ENCODE results near the gene STRA8. TPM values are rescaled to one million over a fixed set of nuclear protein-coding genes. Genes with fewer than 3 reads are reported as not detected.

The STRA8 gene
- total RNA-seq, 1 donor from 2014 or later, result not detected

GRCh38 chr7:135247746-135248471 is 14.3 kb downstream of the STRA8 start:
- peak; percentile 58 for DNase-seq (ENCODE audit: extremely low spot score, unreplicated experiment)
- Mint-ChIP-seq H3K36me3 (no peaks in the 10 kb centered on the region), H3K27me3 (peaks cover 6% of the 10 kb centered on the region), H3K9me3 (peaks cover 4% of the 10 kb centered on the region), H3K4me1 (ENCODE audit: unreplicated experiment) (peaks cover 3% of the 10 kb centered on the region), H3K27ac (no peak overlapping the region), H3K4me3 (no peak overlapping the region)
- no peak for TF ChIP-seq CTCF (conservative IDR thresholded peaks at IDR 0.05)

DNA sequence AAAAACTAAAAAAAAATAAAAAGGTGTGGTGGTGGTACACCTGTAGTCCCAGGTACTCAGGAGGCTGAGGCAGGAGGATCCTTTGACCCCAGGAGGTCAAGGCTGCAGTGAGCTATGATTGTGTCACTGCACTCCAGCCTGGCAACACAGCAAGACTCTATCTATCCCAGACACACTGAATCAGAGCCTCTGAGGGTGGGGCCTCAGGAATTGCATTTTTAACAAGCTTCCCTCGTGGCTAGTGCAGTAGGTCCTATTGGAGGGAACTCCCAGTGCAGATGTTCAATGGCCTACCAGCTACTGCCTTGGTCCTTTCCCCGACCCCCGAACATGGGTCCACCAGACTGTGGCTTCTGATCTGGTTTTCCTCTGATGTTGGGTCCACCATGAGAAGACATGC is 14.9 kb downstream of the STRA8 start:
- no peak overlapping the region for H3K4me3 Mint-ChIP-seq
- H3K4me1 Mint-ChIP-seq (ENCODE audit: unreplicated experiment), result peaks cover 3% of the 10 kb centered on the region
- H3K27ac Mint-ChIP-seq, result no peak overlapping the region
- DNase-seq (ENCODE audit: extremely low spot score, unreplicated experiment), result peak; percentile 27
- H3K9me3 Mint-ChIP-seq, result peaks cover 4% of the 10 kb centered on the region
- H3K27me3 Mint-ChIP-seq, result peaks cover 6% of the 10 kb centered on the region
- no peaks in the 10 kb centered on the region for H3K36me3 Mint-ChIP-seq
- no peak for TF ChIP-seq CTCF (conservative IDR thresholded peaks at IDR 0.05)

- peaks cover 3% of the 10 kb centered on the region for H3K4me1 Mint-ChIP-seq (ENCODE audit: unreplicated experiment)
- H3K27ac Mint-ChIP-seq, result peak overlapping the region; percentile 15
- H3K9me3 Mint-ChIP-seq, result no peaks in the 10 kb centered on the region
Observed at GRCh38 chr7:135251496-135252391, 18.1 kb downstream of the STRA8 start.

DNA sequence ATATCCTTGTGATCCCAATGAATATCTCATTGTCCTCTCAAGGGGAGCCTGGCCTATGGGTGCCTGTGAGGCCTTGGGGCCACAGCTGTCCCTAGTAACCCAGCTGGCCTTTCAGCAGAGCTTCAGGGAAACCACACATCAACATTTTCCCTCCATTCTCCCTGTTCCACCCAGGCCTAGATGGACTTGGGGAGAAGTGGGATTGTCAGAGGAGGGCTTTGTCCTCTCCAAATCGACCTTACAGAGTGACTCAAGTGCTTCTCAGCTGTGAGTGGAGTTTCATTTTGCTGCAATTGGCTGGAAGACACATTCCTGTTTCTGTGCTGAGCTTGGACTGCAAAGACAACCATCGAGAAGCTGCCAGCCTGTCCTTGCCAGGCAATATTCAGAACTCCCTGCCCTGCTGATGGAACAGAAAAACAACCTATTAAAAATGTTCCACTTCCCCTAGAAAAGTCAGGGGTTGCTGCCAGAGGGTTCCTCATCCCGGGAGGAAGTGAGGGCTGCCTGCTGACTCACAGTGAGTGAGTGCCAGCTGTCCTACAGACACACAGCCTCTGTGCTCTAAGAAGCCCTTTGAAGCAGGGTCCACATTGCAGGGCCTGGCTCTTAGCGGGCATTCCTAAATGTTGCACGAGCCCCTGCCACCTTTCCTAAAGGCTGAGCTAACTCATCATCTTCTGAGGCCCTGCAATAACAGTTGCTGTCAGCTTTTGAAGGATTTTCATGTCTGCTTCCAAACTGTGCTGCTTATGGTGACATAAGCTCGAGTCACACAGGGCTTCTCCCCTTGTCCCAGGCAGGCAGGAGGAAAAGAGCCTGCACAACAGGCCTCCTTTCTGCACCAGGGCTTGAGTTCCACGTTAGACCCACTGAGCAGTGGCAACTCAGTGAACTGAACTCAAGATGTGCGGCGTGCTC is 20.5 kb downstream of the STRA8 start:
- H3K27ac Mint-ChIP-seq, result no peak overlapping the region
- no peaks in the 10 kb centered on the region for H3K9me3 Mint-ChIP-seq
- no peaks in the 10 kb centered on the region for H3K36me3 Mint-ChIP-seq
- no peak for TF ChIP-seq CTCF (conservative IDR thresholded peaks at IDR 0.05)
- H3K27me3 Mint-ChIP-seq, result no peaks in the 10 kb centered on the region
- peaks cover 10% of the 10 kb centered on the region for H3K4me1 Mint-ChIP-seq (ENCODE audit: unreplicated experiment)
- DNase-seq (ENCODE audit: extremely low spot score, unreplicated experiment), result no peak
- no peak overlapping the region for H3K4me3 Mint-ChIP-seq

More at GRCh38 chr7:135251496-135252391, 18.1 kb downstream of the STRA8 start:
- no peaks in the 10 kb centered on the region for H3K27me3 Mint-ChIP-seq
- no peaks in the 10 kb centered on the region for H3K36me3 Mint-ChIP-seq
- no peak for DNase-seq (ENCODE audit: extremely low spot score, unreplicated experiment)
- no peak for TF ChIP-seq CTCF (conservative IDR thresholded peaks at IDR 0.05)
- H3K4me3 Mint-ChIP-seq, result no peak overlapping the region

GRCh38 chr7:135257790-135258189 is 24.2 kb downstream of the STRA8 start:
- DNase-seq (ENCODE audit: extremely low spot score, unreplicated experiment), result no peak
- Mint-ChIP-seq H3K27me3 (peaks cover 5% of the 10 kb centered on the region), H3K36me3 (no peaks in the 10 kb centered on the region), H3K4me1 (ENCODE audit: unreplicated experiment) (peaks cover 22% of the 10 kb centered on the region), H3K4me3 (no peak overlapping the region), H3K9me3 (no peaks in the 10 kb centered on the region), H3K27ac (no peak overlapping the region)
- TF ChIP-seq CTCF (conservative IDR thresholded peaks at IDR 0.05), result no peak
